GM19463 (cell line): ENCODE results near the gene TNNI3K.
A peak's percentile ranks its signal among the peaks of the same experiment; 100 is the strongest.

Source experiments
- ATAC-seq: cut with Tn5 transposase; IDR thresholded peaks from one replicate; pipeline ENCODE4 v1.9.1; 2021; ENCODE audit warnings: mild to moderate bottlenecking, moderate library complexity; ENCODE audit not compliant: unreplicated experiment

The TNNI3K gene

DNA sequence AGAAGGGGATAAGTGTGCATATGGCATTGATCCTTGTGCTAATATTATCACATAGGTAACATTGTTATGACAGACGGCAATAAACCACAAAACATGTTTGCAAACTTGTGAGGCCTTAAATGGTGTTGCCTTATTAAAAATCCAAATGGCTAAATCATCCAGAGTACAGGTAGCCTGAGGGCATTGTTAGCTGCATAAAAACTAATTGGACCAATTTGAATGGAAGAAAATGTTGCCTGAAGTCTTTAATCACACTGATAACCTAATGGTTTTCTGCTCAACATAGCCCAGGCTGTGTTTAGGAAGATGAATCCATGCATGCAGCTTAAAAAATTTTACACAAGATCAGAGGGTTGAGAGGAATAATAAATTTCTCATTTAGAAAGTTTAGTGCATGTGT is 296.6 kb downstream of the TNNI3K start:
- ATAC-seq = no peak

DNA sequence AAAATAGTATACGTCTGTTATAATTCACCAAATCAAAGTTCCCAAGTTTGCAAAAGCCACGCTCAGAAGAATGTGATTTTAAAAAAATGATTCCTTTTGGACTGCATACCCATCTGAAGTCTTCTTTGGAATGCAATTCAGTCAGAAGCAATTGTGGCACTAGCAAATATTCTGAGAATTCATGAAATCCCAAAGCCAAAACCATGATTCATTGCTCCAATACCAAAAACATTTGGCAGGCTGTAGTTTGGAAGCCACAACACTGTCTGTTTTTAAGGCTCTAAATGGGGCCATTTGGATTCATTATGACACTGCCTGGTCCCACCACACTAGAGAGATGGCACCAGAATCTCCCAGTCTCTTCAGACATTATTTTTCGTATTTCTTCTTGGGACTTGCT is 299.1 kb downstream of the TNNI3K start:
- ATAC-seq = no peak

DNA sequence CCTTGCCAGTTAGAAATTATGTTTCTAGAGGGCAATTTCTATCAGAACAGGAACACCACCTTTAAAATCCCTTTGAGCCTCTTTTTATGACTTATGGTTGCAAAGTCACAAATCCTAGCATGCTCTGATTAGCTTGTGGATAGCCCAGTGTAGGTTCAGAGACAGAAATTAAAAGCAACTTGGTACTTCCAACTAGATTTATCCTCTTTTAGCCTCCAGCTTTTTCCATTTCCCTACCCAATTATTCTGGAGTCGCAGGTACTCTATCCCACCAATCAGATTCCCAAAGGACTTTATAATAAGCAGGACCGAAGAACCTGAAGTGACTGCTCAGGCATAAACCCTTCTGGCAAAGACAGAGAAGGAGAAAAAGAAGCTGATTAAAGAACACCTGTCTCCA is 310.6 kb downstream of the TNNI3K start:
- no peak for ATAC-seq

DNA sequence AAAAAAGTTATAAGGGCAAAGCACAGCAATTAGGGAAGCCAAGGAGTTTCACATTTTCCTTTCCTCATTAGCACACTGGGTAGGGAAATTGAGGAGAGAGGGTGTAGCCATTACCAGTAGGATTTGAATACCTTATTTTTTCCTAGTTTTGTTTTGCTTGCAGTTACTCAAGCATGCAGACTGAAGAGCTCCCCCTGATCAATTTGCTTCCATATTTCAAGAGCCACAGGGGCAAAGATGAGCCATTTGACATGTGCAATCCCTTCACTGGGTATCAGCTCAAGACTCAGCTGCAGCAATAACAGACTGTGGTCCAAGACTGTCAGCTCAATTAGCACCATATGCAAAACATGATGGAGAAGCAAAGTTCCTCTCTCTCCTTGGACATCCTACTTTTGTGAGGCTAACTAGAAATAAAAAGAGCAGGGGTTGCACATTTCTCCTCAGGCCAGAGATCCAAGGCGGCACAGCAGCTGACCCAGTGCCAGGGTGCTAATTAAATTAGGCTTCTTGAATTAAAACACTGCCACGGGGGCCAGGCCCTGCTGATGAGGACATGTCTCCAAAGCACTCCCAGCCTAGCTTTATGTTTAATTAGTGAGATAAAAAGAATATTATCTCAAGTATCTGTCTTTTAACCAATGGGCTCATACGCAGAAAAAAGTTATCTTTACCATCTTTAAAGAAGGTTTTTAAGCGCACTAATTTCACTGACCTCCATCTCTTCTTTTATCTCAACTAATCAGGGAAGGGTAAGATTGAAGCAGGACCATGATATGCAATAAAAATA is 314.0 kb downstream of the TNNI3K start:
- ATAC-seq = no peak

DNA sequence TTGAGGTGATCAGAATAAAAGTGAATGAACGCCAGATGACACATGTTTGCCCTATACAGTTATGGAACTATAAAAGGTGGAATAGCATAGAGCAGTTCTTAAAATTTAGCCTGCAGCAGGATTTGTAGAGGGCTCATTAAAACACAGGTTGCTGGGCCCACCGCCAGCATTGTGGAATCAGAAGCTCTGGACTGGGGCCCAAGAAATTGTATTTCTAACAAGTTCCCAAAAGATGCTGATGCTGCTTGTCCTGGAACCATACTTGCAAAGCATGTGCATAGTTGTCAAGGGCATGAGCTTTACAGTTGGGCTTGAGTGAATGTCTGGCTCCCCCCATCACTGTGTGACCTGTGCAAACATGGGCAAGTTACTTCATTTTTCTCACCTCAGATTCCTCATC is 314.7 kb downstream of the TNNI3K start:
- ATAC-seq = no peak

DNA sequence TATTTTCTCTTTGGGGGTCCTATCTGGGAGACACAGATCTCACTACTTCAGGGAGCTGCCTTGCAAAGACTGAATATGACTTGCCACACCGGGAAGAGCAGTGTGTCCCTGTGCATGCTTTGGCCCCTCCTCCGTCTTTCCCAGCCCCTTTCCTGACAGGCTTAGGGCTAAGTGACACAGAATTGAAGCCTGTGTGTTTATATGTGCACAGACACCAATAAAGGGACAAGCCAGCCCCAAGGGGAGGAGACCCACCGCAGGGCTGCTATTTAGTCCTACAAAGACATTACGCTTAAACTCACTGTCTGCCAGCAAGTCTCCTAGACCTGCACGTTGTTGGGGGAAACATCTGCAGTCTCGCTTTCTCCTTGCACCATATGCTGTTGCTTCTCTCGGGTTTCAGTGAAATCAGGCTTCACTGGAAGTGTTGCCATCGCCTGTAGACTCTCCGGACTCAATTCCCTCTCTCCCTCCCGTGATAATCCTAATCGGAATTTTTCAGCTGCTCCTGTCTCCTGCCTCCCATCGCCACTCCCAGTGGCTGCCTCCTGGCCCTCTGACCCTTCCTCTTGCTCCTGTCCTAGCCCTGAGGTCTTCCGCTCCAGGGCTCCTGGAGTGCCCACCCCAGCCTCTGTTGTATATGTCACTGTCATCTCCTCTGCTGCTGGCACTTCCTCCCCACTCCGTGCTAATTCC is 335.8 kb downstream of the TNNI3K start:
- ATAC-seq = no peak

DNA sequence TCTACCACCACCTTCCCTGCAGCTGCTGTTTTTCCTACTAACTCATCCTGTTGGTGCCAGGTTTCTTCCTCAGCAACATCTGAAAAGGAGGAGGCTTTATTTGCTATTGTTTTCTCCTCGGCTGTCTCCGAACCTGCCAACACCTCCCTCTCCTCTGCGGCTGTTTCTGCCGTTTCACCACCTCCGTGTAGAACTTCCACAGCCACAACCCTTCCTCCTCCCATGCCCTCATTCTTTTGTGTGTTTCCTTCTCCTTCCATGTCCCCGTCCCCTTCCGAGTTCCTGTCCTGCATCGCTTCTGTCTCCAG is 336.3 kb downstream of the TNNI3K start:
- no peak for ATAC-seq

DNA sequence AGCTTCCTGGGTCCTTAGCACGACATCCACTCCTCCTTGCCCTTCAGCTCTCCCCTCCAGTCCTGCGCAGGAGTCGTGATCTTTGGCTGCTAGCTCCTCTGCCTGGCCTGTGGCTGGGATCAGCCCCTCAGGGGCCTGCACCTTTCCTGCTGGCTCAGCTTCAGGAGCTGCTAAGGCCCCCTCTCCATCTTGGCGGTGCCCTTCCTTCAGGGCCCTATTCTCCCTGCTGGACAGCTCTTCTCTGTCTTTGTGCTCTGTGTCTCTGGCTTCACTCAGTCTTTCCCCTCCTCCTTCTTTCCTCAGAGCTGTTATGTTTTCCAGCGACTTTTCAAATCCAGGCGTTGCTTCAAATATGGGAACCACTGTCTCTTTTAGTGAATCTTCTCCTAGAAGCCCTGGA is 336.7 kb downstream of the TNNI3K start:
- no peak for ATAC-seq

DNA sequence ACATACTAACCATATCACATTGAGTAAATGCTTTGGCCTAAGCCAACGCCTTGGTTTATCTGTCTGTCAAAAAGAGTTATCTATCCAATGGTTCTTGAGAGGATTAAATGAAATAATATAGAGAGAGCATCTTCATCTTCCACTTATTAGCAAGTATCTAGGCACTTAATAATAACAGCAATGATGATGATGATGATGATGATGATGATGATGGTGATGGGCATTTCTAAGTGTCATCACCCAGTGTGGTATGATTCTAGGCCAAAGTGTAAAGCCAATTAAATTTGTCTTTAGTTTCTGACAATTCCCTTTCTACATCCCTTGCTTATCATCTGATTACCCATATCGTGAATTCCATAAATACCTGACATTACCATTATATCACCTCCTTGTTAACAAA is 342.9 kb downstream of the TNNI3K start:
- no peak for ATAC-seq

DNA sequence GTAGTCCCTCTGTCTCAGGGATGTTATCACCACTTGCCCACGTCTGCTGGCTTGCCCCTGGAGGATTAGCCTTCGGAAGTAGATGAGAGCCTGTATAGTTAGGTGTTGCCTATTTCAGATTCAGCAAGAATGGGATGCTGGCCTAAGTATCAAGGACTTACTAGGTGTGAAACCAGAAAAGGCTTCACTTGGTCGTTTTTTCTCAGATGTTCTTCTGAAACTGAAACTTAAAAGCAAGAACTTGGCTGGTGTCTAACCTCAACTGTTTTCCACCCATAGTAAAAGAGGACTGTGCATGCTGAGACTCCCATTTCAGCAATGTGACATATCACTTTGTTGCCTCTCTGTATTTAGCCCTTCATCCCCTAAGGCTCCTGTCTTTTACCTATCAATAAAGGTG is 344.2 kb downstream of the TNNI3K start:
- ATAC-seq = peak; percentile 99

DNA sequence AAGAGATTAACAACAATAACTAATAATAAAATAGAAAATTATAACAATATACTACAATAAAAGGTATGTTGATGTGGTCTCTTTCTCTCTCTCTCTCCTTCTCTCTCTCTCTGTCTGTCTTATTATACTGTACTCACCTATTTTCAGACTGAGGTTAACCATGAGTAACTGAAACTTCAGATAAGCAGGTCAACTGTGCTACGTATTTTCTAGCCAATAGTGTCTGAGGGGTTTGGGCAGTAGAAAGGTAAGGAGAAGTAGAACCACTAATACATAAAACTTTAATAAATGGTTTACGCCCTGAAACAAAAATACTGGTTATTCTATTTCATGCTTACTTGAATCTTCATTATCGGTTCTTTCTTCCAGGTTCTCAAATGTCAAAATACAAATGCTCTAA is 348.2 kb downstream of the TNNI3K start:
- ATAC-seq = no peak

DNA sequence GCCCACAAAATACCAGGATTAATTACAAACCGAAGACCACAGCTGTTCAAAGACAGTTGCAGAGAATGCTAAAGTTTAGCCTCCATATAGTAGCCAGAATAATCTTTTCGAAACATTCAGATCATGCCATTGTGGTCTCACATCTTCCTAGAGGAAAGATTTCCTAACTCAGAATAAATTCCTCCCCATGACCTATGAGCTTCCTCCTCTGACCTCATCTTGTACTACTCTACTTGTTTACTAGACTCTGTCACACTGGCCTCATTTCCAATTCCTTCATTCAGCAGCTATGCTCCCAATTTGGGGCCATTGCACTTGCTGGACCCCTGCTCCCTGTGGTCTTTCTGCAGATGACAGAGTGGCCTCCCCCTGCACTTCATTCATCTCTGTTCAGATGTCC is 349.0 kb downstream of the TNNI3K start:
- no peak for ATAC-seq

DNA sequence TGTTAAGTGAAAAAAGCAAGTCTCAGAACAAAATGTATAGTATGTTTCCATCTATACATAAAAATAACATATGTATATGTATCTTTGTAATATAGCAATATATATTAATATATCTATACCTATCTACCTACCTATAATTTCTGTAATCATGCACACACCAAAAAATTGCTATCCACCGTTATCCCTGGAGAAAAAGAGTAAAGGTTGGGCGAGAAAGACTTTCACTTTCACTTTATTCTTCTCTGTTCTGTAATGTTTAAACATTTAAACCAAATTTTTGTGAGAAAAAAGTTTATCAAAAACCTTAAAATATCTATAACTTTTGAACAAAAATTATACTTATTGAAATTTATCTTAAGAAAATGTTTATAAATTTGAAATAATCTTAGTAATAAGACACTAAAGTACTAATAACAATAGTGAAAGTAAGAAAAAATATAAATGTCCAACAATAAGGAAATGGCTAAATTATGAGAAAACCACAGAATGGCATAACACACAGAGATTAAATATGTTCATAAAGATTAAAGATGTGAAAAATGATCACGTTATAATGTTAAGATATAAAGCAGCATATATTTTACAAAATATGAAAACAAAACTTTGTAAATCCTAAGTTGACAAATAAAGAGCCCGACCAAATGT is 351.2 kb downstream of the TNNI3K start:
- no peak for ATAC-seq

DNA sequence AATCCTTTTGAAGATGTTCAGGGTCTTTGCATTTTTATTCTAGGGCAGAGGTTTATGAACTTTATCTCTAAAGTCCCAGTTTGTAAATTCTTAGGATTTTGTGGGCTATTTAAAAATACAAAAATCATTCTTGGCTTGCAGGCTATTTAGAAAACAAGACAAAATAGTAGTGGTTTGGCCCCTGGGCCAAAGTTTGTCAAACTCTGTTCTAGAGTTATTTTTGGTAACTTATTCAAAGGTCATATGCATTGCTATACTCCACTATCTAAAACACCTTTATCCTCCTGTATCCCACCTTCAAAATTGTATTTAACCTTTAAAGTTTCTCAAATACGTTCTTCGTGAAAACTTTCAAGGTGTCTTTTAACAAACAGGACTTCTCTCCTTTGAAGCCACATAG is 352.7 kb downstream of the TNNI3K start:
- no peak for ATAC-seq

DNA sequence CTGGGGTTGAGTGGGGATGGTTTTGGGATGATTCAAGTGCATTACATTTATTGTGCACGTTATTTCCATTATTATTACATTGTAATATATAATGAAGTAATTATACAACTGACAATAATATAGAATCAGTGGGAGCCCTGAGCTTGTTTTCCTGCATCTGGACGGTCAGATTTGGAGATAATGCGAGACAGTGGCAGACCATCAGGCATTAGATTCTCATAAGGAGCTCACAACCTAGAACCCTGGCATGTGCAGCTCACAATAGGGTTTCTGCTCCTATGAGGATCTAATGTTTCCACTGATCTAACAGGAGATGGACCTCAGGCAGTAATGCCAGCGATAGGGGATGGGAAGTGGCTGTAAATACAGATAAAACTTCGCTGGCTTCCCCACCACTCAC is 355.1 kb downstream of the TNNI3K start:
- no peak for ATAC-seq

DNA sequence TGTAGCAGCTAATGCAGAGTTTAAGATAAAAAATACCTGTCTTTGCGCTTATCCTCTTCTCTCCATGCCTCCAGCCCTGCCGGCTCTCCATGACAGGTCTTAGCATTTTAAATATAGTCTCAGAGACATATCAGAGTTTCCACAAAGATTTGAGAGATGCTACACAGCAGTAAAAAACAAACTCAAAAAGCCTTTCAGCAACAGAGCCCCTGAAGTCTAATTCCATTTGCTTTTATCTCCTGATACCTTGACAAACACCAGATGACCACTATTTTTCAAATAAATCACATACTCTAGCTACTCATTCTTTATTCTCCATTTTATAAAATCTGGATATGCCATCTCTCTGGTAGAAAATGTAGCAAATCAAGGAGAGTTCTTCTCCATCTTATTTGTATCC is 356.8 kb downstream of the TNNI3K start:
- ATAC-seq = no peak

DNA sequence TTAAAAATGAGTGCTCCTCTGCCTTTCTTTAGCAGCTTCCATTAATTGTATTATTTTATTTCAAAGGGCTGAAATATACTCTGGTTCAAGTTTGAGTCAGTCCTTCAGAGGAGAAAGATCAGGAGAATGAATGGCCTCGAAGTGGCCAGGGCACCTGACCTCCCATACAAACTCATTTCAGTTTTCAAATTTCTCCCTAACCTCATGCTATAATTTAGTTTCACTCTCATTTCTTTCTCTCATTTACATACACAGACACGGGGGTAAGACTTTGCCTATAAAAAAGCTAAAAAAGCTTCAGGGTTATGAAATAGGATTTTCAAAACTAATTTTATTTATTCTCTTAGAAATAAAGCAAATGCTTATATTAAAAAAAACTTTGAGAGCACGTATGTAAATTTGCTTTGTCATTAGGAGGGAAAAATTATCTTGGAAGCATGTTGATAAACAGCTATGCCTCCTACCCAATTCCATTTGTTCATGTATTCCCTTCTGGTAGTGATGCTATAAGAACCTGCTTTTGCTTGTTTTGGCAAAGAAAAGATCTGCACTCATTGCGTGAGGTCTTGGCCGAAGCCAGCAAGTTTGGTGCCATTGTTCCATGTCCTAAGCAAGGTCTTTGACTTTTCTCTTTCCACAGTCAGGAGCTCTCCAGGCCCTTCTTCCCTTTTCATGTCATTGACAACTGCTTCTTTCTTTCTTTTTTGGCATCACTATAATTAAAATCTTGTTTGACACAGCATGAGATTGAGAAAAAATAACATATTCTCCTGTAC is 357.6 kb downstream of the TNNI3K start:
- no peak for ATAC-seq
